ENCODE measurements around the gene ADAMTS5. TPM values are rescaled to one million over a fixed set of nuclear protein-coding genes. Genes with fewer than 3 reads are reported as not detected.

The ADAMTS5 gene
- total and polyA plus RNA-seq, 2 of the 8 experiments (the other 6 are each of a cell fraction or from before 2014, with no cell fraction given), result 0.20 to 1.1 TPM

GRCh38 chr21:26888256-26888655 lies 78.6 kb downstream of the ADAMTS5 start (continued):
- no peak for TF ChIP-seq TCF12 (IDR thresholded peaks at IDR 0.05; ENCODE audit: low read depth, low read length)
- no peak for TF ChIP-seq CBX8 (IDR thresholded peaks at IDR 0.05; ENCODE audit: borderline replicate concordance, low read depth, low read length)
- no peak for TF ChIP-seq SP2 (IDR thresholded peaks at IDR 0.05; ENCODE audit: low read length)
- TF ChIP-seq TAF7 (optimal IDR thresholded peaks at IDR 0.05; ENCODE audit: borderline replicate concordance, low read depth, low read length), result no peak
- no peak for TF ChIP-seq BACH1 (IDR thresholded peaks at IDR 0.05; ENCODE audit: low read length)
- no peak for TF ChIP-seq NANOG (IDR thresholded peaks at IDR 0.05; ENCODE audit: insufficient read depth, low read depth, low read length, poor library complexity, severe bottlenecking)
- TF ChIP-seq HDAC6 (IDR thresholded peaks at IDR 0.05; ENCODE audit: low read depth, low read length), result no peak

All from H1 (cell line).